Endothelial cell of umbilical vein (primary cell): ENCODE data around the gene LIPG. TPM values are rescaled to one million over a fixed set of nuclear protein-coding genes. Genes with fewer than 3 reads are reported as not detected.

Source experiments
- BruUV-seq: library from RNA; stranded (reverse); fragments of 400-500 nt; replicated peaks from 2 replicates; lab custom pipeline; 2021; lab: Mats Ljungman, UMichigan
- CTCF ChIA-PET: fragments of 300-600, 350-600 bp; sonication (Branson Sonifier 250); formaldehyde crosslinking; loops from one replicate; lab custom pipeline; 2021; ENCODE audit warnings: antibody characterized with exemption, inconsistent platforms; lab: Charles Lee
- POLR2A ChIA-PET: fragments of 300-600, 350-600 bp; sonication (Branson Sonifier 250); formaldehyde crosslinking; loops from one replicate; lab custom pipeline; 2021; ENCODE audit warnings: antibody characterized with exemption, inconsistent platforms; lab: Charles Lee
- DNase-seq: peaks from one replicate; pipeline ENCODE4 v3.0.0-alpha.2; 2011; ENCODE audit warnings: low read depth, low spot score
- FAIRE-seq: peaks from 2 replicates; lab custom pipeline; 2011; peaks lifted over from hg19 to GRCh38; lab: Jason Lieb, UNC
- H2AFZ ChIP-seq: 2 replicates; pipeline ENCODE4 v1.6.0; 2012; ENCODE audit warnings: low read depth, low read length, control low read depth, inconsistent platforms
- H3K27ac ChIP-seq: 2 replicates; pipeline ENCODE4 v1.5.1; 2011; ENCODE audit warnings: low read depth, mild to moderate bottlenecking, control low read depth, low read length, moderate library complexity; ENCODE audit not compliant: insufficient read depth
- H3K27me3 ChIP-seq, 2 experiments: 2 replicates each; pipeline versions ENCODE4 v1.6.0 to v1.6.1; 2011; ENCODE audit warnings: low read length in 2 of 2, mixed read lengths in 1 of 2; ENCODE audit not compliant: control insufficient read depth in 2 of 2, insufficient read depth in 2 of 2
- H3K36me3 ChIP-seq, 2 experiments: 2 replicates in 1 of 2; 3 replicates in 1 of 2; pipeline ENCODE4 v1.5.1; 2011; ENCODE audit warnings: low read length in 2 of 2, mild to moderate bottlenecking in 1 of 2, moderate library complexity in 1 of 2; ENCODE audit not compliant: control insufficient read depth in 2 of 2, insufficient read depth in 2 of 2; ENCODE audit errors: extremely low read depth in 1 of 2
- H3K4me1 ChIP-seq: 3 replicates; pipeline ENCODE4 v1.5.1; 2011; ENCODE audit warnings: mild to moderate bottlenecking, low read length; ENCODE audit not compliant: control insufficient read depth, insufficient read depth; ENCODE audit errors: extremely low read depth
- H3K4me2 ChIP-seq: 2 replicates; pipeline ENCODE4 v1.6.1; 2011; ENCODE audit warnings: low read length, control low read depth, mixed read lengths; ENCODE audit not compliant: insufficient read depth
- H3K4me3 ChIP-seq, 3 experiments: fragments of 200-600 bp in 1 of 3; sonication (generic), shearing (Covaris generic) in 1 of 3; replicated peaks in 1 of 3; 2 replicates each; pipeline ENCODE4 v1.5.1; 2011 to 2016; ENCODE audit warnings: control low read depth in 3 of 3, low read length in 3 of 3, mild to moderate bottlenecking in 2 of 3, inconsistent platforms in 1 of 3, low read depth in 1 of 3, moderate library complexity in 1 of 3; ENCODE audit not compliant: insufficient read depth in 1 of 3
- H3K79me2 ChIP-seq: 2 replicates; pipeline ENCODE4 v1.6.0; 2012; ENCODE audit warnings: low read length, inconsistent platforms; ENCODE audit not compliant: control insufficient read depth, insufficient read depth
- H3K9ac ChIP-seq: replicated peaks from 2 replicates; pipeline ENCODE3; 2011; ENCODE audit warnings: low read length, control low read depth; ENCODE audit not compliant: insufficient read depth; ENCODE audit errors: extremely low read depth
- H3K9me1 ChIP-seq: replicated peaks from 3 replicates; pipeline ENCODE4 v1.6.0; 2011; ENCODE audit warnings: mild to moderate bottlenecking, low read length; ENCODE audit not compliant: control insufficient read depth, insufficient read depth; ENCODE audit errors: extremely low read depth
- H3K9me3 ChIP-seq: replicated peaks from 2 replicates; pipeline ENCODE4 v1.5.1; 2012; ENCODE audit warnings: low read length, inconsistent platforms; ENCODE audit not compliant: control insufficient read depth, insufficient read depth
- H4K20me1 ChIP-seq: replicated peaks from 2 replicates; pipeline ENCODE3; 2011; ENCODE audit warnings: mild to moderate bottlenecking, low read length; ENCODE audit not compliant: control insufficient read depth, insufficient read depth; ENCODE audit errors: extremely low read depth
- EZH2 ChIP-seq: IDR thresholded peaks from 2 replicates; pipeline ENCODE4 v1.6.1; 2012; ENCODE audit warnings: borderline replicate concordance, low read depth, mild to moderate bottlenecking, moderate library complexity, low read length, inconsistent platforms; ENCODE audit not compliant: severe bottlenecking
- FOS ChIP-seq: IDR thresholded peaks from 2 replicates; pipeline ENCODE4 v1.6.1; 2011; ENCODE audit warnings: mild to moderate bottlenecking, low read length, moderate library complexity, borderline replicate concordance; ENCODE audit not compliant: insufficient read depth
- GATA2 ChIP-seq: IDR thresholded peaks from 2 replicates; pipeline ENCODE4 v1.7.0; 2011; ENCODE audit warnings: low read depth, mild to moderate bottlenecking, moderate library complexity, mixed read lengths, low read length; ENCODE audit not compliant: insufficient read length, insufficient read depth
- JUN ChIP-seq: IDR thresholded peaks from 2 replicates; pipeline ENCODE4 v1.6.1; 2011; ENCODE audit warnings: borderline replicate concordance, low read depth; ENCODE audit not compliant: insufficient read length, insufficient read depth
- MAX ChIP-seq: IDR thresholded peaks from 2 replicates; pipeline ENCODE4 v1.6.1; 2011; ENCODE audit not compliant: insufficient read depth, insufficient read length
- MYC ChIP-seq: IDR thresholded peaks from one replicate; pipeline ENCODE4 v1.6.1; 2011; ENCODE audit warnings: mild to moderate bottlenecking, low read depth, low read length
- POLR2A ChIP-seq: IDR thresholded peaks from 2 replicates; pipeline ENCODE4 v1.6.1; 2012; ENCODE audit warnings: low read depth, mild to moderate bottlenecking, control low read depth, low read length
- POLR2AphosphoS5 ChIP-seq: IDR thresholded peaks from 2 replicates; pipeline ENCODE4 v1.6.1; 2012; ENCODE audit warnings: low read depth, mild to moderate bottlenecking, control low read depth, low read length, moderate library complexity; ENCODE audit not compliant: insufficient read depth
- dilution Hi-C: fragments of 300-500 bp; cut with MboI; formaldehyde crosslinking; loops from one replicate; pipeline ENCODE4 v1.15.0; 2019; ENCODE audit warnings: low sequenced_read_pairs; ENCODE audit not compliant: extremely low pct_ligation_motif_present
- intact Hi-C: fragments of 100-400 bp; cut with micrococcal nuclease; formaldehyde crosslinking; loops from one replicate; pipeline ENCODE4 v1.10.0; 2022
- polyA plus RNA-seq, 4 experiments: library from polyadenylated mRNA; depleted of rRNA in 3 of 4; stranded (reverse) in 3 of 4; unstranded in 1 of 4; fragments of >200 nt; gene quantifications; 2 replicates each; pipeline versions ENCODE4 v1.2.1 to v1.2.3, GENCODE V29; 2011 to 2012; ENCODE audit warnings: missing spikeins in 1 of 4
- total RNA-seq: library from RNA; stranded (reverse); gene quantifications from 2 replicates; pipeline ENCODE4 v1.2.3, GENCODE V29; 2021
- TF ChIP-seq, protein P1 (sequence below), 2 donors: IDR thresholded peaks; 1 replicate in 1 of 2; 2 replicates in 1 of 2; pipeline ENCODE4 v1.5.1; 2011; ENCODE audit warnings: low read length in 2 of 2, mild to moderate bottlenecking in 2 of 2, moderate library complexity in 2 of 2, control low read depth in 1 of 2, inconsistent platforms in 1 of 2, low read depth in 1 of 2; ENCODE audit not compliant: insufficient read depth in 1 of 2; ENCODE audit errors: extremely low read depth in 1 of 2

Gene LIPG
- total and polyA plus RNA-seq, 2 donors (not counting 3 experiments of a cell fraction or from before 2014, with no cell fraction given): 80.6 to 86.3 TPM

- no peaks in the 10 kb centered on the region for H3K36me3 ChIP-seq
- no peak overlapping the region for H3K9ac ChIP-seq
- no peak overlapping the region for H3K4me3 ChIP-seq
- no peak for DNase-seq
- CTCF ChIA-PET: interaction anchor here (1.6 to 12.7 kb wide), 3 partner anchors 9 to 340 kb away, joined by 4 to 452 read pairs (median 16); no protein-coding TSS in a partner anchor
- POLR2A ChIA-PET: no interaction called here
- H3K9me1 ChIP-seq: no peaks in the 10 kb centered on the region
- intact Hi-C loops: loop anchor here (10.0 kb wide), 1 partner anchor 685 kb away; no protein-coding TSS in a partner anchor
- no peak overlapping the region for H2AFZ ChIP-seq
- H4K20me1 ChIP-seq: no peaks in the 10 kb centered on the region
- peaks cover 2% of the 10 kb centered on the region for H3K4me1 ChIP-seq
- no peaks in the 10 kb centered on the region for H3K9me3 ChIP-seq
- no TSS peak for BruUV-seq
- H3K27me3 ChIP-seq: no peaks in the 10 kb centered on the region
- FAIRE-seq: no peak
- TF ChIP-seq FOS: no peak
- no peak overlapping the region for H3K4me2 ChIP-seq
- H3K79me2 ChIP-seq: no peaks in the 10 kb centered on the region
- no peak overlapping the region for H3K27ac ChIP-seq
- dilution Hi-C loops: loop anchor here (25.0 kb wide), 1 partner anchor 343 kb away; no protein-coding TSS in a partner anchor
These were observed 42.5 kb upstream of the LIPG start for GRCh38 chr18:49519101-49519971.

GRCh38 chr18:49520661-49521145, 41.2 kb upstream of the LIPG start:
- Histone ChIP-seq H3K27ac (no peak overlapping the region), H3K9me3 (no peaks in the 10 kb centered on the region), H3K9ac (no peak overlapping the region), H3K4me1 (peaks cover 2% of the 10 kb centered on the region), H4K20me1 (no peaks in the 10 kb centered on the region), H3K79me2 (no peaks in the 10 kb centered on the region), H3K9me1 (no peaks in the 10 kb centered on the region), H3K4me3 (no peak overlapping the region), H3K36me3 (no peaks in the 10 kb centered on the region), H2AFZ (no peak overlapping the region), H3K4me2 (no peak overlapping the region), H3K27me3 (no peaks in the 10 kb centered on the region)
- dilution Hi-C loops: loop anchor here (25.0 kb wide), 1 partner anchor 342 kb away; no protein-coding TSS in a partner anchor
- TF ChIP-seq FOS (no peak), MYC (no peak), GATA2 (no peak), POLR2AphosphoS5 (no peak), JUN (no peak), EZH2 (no peak), MAX (no peak), POLR2A (no peak)
- TF ChIP-seq, protein P1, sequence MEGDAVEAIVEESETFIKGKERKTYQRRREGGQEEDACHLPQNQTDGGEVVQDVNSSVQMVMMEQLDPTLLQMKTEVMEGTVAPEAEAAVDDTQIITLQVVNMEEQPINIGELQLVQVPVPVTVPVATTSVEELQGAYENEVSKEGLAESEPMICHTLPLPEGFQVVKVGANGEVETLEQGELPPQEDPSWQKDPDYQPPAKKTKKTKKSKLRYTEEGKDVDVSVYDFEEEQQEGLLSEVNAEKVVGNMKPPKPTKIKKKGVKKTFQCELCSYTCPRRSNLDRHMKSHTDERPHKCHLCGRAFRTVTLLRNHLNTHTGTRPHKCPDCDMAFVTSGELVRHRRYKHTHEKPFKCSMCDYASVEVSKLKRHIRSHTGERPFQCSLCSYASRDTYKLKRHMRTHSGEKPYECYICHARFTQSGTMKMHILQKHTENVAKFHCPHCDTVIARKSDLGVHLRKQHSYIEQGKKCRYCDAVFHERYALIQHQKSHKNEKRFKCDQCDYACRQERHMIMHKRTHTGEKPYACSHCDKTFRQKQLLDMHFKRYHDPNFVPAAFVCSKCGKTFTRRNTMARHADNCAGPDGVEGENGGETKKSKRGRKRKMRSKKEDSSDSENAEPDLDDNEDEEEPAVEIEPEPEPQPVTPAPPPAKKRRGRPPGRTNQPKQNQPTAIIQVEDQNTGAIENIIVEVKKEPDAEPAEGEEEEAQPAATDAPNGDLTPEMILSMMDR (IDR thresholded peaks at IDR 0.05; ENCODE audit: extremely low read depth in 1 of 2, insufficient read depth in 1 of 2, low read depth in 1 of 2, low read length in 2 of 2): no peak
- intact Hi-C loops: no loop called here
- CTCF ChIA-PET: no interaction called here
- no peak for FAIRE-seq
- POLR2A ChIA-PET: no interaction called here
- no TSS peak for BruUV-seq
- DNase-seq: peak; percentile 34
